Right lobe of liver (tissue), 4 donors: Measurements from ENCODE around the gene SPPL3.

ENCODE experiments used
- CTCF ChIP-seq, 4 donors: fragments of 200-600 bp in 3 of 4; fragments of 450-650 bp in 1 of 4; IDR thresholded peaks; one replicate each; pipeline versions ENCODE4 v1.5.1 to v1.8.0; 2016 to 2022; ENCODE audit warnings: antibody characterized with exemption in 4 of 4, mild to moderate bottlenecking in 2 of 4
- POLR2A ChIP-seq: fragments of 450-650 bp; IDR thresholded peaks from one replicate; pipeline ENCODE4 v1.6.1; 2017; ENCODE audit warnings: antibody characterized with exemption, mild to moderate bottlenecking
- donor health status: DM: no; HTN: no; CAD: no.
- donor health status: DM: no; HTN: no; CAD: no.
- donor health status: DM: no; HTN: yes; CAD: no.

- no peak for TF ChIP-seq CTCF (IDR thresholded peaks at IDR 0.05)
- no peak for TF ChIP-seq POLR2A
Measured at GRCh38 chr12:120720234-120720986, 183.7 kb downstream of the SPPL3 start.
